Aorta (tissue), 5 donors: ENCODE results near the gene RTP5. TPM values are rescaled to one million over a fixed set of nuclear protein-coding genes. Genes with fewer than 3 reads are reported as not detected.

Experiments used
- ATAC-seq: fragments of 200-7000 bp; cut with Tn5 transposase; one replicate; pipeline ENCODE4 v1.9.1; 2022; ENCODE audit warnings: moderate library complexity; ENCODE audit not compliant: low FRiP score
- DNase-seq, 2 donors: peaks; one replicate each; pipeline ENCODE4 v3.0.0-alpha.2; 2020
- H3K27ac ChIP-seq, 2 donors: one replicate each; pipeline ENCODE4 v1.5.1; 2013; ENCODE audit warnings: low read length in 2 of 2, mild to moderate bottlenecking in 2 of 2, moderate library complexity in 2 of 2, control low read depth in 1 of 2, inconsistent platforms in 1 of 2, low read depth in 1 of 2
- H3K27me3 ChIP-seq, 2 donors: one replicate each; pipeline ENCODE4 v1.6.1; 2013; ENCODE audit warnings: control low read depth in 1 of 2, low read length in 1 of 2, mild to moderate bottlenecking in 1 of 2, moderate library complexity in 1 of 2; ENCODE audit not compliant: insufficient read depth in 2 of 2, control insufficient read depth in 1 of 2
- H3K36me3 ChIP-seq, 2 donors: one replicate each; pipeline ENCODE4 v1.6.1; 2013; ENCODE audit warnings: control low read depth in 1 of 2, low read length in 1 of 2, mild to moderate bottlenecking in 1 of 2; ENCODE audit not compliant: insufficient read depth in 2 of 2, control insufficient read depth in 1 of 2
- H3K4me1 ChIP-seq, 2 donors: one replicate each; pipeline ENCODE4 v1.6.1; 2013; ENCODE audit warnings: low read length in 2 of 2, control low read depth in 1 of 2, mild to moderate bottlenecking in 1 of 2, moderate library complexity in 1 of 2; ENCODE audit not compliant: insufficient read depth in 2 of 2, control insufficient read depth in 1 of 2
- H3K4me3 ChIP-seq, 2 donors: one replicate each; pipeline ENCODE4 v1.5.1; 2013; ENCODE audit warnings: low read length in 2 of 2, control low read depth in 1 of 2, mild to moderate bottlenecking in 1 of 2
- H3K9me3 ChIP-seq: one replicate; pipeline ENCODE4 v1.6.1; 2013; ENCODE audit warnings: mild to moderate bottlenecking, low read length; ENCODE audit not compliant: control insufficient read depth
- WGBS, 2 donors: extraction: QIAGEN DNeasy Blood & Tissue Kit; methylation state at CpG; one replicate each; pipeline ENCODE4 v1.1.7; 2013; 5-methylcytosine and 5-hydroxymethylcytosine counted together
- intact Hi-C, 2 donors: fragments of 100-400 bp; cut with DNase I; formaldehyde crosslinking; loops; one replicate each; pipeline versions ENCODE4 v1.14.2 to v1.15.0; 2022
- polyA plus RNA-seq, 2 donors: library from polyadenylated mRNA; stranded (reverse); fragments of 200-250 nt; gene quantifications; one replicate each; pipeline ENCODE4 v1.2.3, GENCODE V29; 2013
- total RNA-seq, 2 donors: library from RNA; stranded (reverse); fragmentation: NEBNext Ultra II Directional; extraction: Animal tissue kit (Norgen Biotek cat#: 25700); gene quantifications; one replicate each; pipeline ENCODE4 v1.2.1, GENCODE V29; 2021
- donor health status: healthy with polysubstance abuse.
- donor health status: Bipolar disorder and iron deficiency.
- donor health status: DM: no; HTN: no; CAD: no.
- donor health status: DM: no; HTN: no; CAD: no.
- donor health status: DM: yes; HTN: yes; CAD: no.

Gene RTP5
- total and polyA plus RNA-seq, 4 donors = not detected

DNA sequence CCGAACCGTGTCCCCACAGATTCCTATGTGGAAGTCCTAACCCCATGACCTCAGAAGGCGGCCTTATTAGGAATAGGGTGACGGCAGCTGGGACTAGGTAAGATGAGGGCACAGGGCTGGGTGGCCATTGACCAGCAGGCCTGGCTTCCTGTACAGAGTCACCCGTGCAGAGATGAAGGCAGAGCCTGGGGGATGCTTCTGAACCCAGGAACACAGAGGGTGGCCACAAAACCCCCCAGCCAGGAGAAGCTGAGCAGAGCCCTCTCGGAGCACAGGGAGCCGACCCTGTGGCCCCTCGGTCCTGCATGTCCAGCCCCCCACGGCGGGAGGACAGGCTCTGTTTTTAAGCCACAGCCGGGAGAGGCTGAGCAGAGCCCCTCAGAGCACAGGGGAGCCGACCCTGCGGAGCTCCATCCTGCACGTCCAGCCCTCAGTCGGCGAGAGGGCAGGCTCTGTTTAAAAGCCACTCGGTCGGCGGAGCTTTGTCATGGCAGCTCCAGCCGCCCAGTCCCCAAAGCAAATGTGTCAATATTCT lies 13.6 kb upstream of the RTP5 start:
- Histone ChIP-seq H3K4me3 (no peak overlapping the region), H3K36me3 (no peaks in the 10 kb centered on the region), H3K4me1 (no peaks in the 10 kb centered on the region), H3K27ac (no peak overlapping the region), H3K9me3 (no peaks in the 10 kb centered on the region), H3K27me3 (no peaks in the 10 kb centered on the region)
- ATAC-seq = no peak
- 85% methylated on average over 20 of the region's 20 CpGs for WGBS, 2 donors
- DNase-seq = peak; percentile 32 to 53
- intact Hi-C loops = no loop called here

DNA sequence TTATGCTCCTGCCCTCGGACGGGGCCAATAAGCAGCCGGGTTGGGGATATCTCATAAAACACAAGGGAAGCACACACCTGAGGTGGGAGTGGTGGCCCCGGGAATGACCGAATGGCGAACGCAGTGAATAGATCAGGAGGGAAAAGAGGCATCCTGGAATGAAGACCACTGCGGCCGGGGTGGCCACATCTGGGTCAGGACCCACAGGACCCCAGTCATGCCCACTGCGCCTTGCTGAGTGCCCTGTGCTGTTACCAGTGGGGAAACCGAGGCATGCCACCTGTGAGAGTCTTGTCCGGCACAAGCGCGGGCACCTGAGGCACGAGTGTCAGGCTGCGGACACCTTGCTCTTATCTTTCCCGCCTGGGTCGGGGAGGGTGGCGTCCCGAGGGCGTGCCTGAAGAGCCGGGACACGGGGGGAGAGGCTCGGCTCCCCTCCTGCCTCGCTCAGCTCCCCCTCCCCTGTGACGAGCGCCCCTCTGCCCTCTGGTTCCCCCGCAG lies 12.4 kb upstream of the RTP5 start:
- Histone ChIP-seq H3K27ac (no peak overlapping the region), H3K4me3 (no peak overlapping the region), H3K27me3 (no peaks in the 10 kb centered on the region), H3K36me3 (no peaks in the 10 kb centered on the region), H3K4me1 (no peaks in the 10 kb centered on the region), H3K9me3 (no peaks in the 10 kb centered on the region)
- WGBS, 2 donors = 88 to 94% methylated on average over 27 to 28 of the region's 28 CpGs
- intact Hi-C loops = no loop called here
- ATAC-seq (no peak), DNase-seq (peak; percentile 46 to 78)

DNA sequence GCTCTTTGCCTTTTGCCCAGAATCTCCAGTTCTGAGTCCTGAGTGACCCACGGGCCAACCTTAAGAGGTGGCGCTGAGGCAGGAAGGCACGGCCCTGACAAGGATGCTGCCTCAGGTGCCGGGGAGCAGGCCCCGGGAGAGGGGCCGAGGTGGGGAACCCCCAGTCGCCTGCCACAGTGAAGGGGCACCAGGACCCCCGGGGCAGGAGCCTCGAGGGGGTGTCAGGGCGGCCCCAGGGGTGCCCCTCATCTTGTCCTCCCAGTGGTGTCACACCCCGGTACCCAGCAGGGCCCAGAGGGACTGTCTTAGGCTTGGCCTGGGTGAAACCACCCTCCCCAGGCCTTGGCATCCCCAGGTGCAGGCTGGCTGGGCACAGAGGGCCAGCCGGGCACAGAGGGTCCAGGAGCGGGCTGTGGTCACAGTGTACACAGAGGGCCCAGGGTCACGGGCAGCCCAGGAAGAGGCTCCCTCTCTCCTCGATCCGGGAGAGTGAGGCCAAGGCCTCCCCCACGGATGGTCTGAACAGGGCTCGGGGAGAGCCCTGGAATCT lies 11.9 kb upstream of the RTP5 start:
- WGBS, 2 donors = 91 to 92% methylated on average over 18 of the region's 18 CpGs
- Histone ChIP-seq H3K27me3 (no peaks in the 10 kb centered on the region), H3K36me3 (no peaks in the 10 kb centered on the region), H3K27ac (no peak overlapping the region), H3K9me3 (no peaks in the 10 kb centered on the region), H3K4me3 (no peak overlapping the region), H3K4me1 (no peaks in the 10 kb centered on the region)
- DNase-seq = peak; percentile 37 to 74
- intact Hi-C loops = no loop called here
- ATAC-seq = no peak

DNA sequence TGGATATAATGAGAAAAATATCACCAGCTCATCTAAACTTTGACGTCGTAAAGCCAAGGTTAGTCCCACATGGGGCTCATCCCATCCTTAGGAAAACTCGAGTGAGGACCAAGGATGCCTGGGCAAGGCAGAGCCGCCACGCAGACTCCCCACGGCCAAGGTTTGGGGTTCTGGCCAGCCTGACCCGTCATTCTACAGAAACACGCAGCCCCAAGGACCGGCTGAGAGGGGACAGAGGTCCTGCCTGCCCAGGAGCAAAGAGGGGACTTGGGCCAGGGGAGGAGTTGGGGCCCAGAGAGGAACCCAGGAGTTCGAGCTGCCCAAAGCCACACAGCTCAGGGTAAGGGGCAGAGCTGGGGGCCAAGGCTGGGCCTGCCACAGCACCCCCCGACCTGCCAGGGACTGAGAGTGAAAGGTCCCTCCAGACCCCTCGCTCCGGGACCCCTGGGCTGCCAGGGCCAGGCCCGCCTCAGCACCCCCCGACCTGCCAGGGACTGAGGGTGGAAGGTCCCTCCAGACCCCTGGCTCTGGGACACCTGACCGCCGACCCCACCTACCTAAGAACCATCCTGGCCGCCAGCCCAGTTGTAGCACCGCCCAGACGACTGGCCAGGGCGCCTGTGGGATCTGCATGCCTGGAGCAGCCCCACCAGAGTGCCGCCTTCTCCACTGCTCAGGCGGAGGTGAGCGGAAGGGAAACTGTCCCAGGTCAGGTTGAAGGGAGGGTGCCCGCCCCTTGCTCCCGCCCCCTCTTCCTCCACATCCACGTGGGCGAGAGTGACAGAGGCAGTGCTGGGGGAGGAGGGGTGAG lies 11.1 kb upstream of the RTP5 start, which contains the start of gene PDCD1:
TSS of gene PDCD1 (minus strand) at position 689 of the 811 bp plus-strand sequence. CDS start at position 633, 56 bp downstream.
- DNase-seq (peak; percentile 50 to 72), ATAC-seq (peak; percentile 9)
- Histone ChIP-seq H3K27me3 (no peaks in the 10 kb centered on the region), H3K4me3 (no peak within 1 kb of the TSS), H3K4me1 (no peaks in the 10 kb centered on the region), H3K27ac (no peak within 1 kb of the TSS), H3K9me3 (no peaks in the 10 kb centered on the region), H3K36me3 (no peaks in the 10 kb centered on the region)
- WGBS, 2 donors = 60 to 65% methylated on average over 25 to 28 of the region's 28 CpGs
- intact Hi-C loops = no loop called here

DNA sequence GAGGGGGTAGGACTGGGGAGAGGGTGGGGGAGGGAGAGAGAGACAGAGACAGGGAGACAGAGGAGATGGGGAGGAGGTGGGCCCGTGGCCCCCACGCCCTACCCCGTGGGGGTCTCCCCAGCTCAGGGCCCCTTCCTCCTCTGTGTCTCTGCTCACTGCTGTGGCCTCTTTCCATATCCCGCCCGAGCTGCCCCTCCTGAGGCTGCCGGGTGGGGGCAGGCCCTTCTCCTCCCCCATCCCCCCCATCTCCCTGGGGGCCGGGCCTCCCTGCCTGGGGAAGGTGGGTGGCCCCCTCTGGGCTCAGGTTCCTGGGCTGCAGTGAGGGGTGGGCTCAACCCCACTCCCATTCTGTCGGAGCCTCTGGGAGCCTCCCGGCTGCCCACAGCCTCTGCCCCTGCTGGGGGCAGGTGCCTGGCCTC lies 10.5 kb upstream of the RTP5 start:
- WGBS, 2 donors = 29 to 44% methylated on average over 6 to 9 of the region's 9 CpGs
- peak; percentile 1 for ATAC-seq

DNA sequence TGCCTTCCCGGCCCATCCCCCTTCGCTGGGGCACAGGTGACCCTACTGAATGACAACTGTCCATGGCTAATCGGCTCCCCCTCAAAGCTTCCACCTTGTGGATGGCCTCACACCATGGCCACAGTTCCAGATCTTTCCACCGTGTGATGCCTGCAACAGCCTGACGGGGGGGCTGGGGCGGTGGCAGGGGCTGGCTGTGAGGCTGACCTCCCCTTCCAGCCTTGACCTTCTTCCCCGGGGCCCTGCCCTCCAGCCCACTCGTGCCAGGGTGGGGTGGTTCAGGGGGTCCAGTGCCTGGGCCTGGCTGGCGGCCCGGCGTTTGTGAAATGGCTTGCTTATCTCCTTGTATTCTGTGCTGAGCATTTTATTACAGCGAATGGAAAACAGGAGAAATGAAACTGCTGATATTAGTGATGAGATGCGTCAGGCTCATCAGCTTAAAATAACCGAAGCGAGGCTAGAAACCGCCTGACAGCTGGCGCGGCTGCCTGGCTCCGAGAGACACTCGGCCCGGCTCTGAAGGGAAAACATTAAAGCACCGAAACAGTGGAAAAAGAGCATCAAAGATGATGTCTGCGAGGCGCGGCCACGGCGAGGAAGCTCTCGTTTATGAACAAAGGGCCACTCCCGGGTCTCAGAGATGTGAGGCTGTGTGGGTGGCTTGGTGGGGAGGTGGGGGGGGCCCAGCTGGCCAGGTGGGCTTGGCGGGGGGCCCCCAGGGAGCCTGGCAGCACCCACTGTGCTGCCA lies 9.9 kb upstream of the RTP5 start:
- Histone ChIP-seq H3K27me3 (peaks cover 0 to 5% of the 10 kb centered on the region in 2 donors), H3K9me3 (no peaks in the 10 kb centered on the region), H3K4me1 (no peaks in the 10 kb centered on the region), H3K36me3 (no peaks in the 10 kb centered on the region), H3K27ac (no peak overlapping the region), H3K4me3 (no peak overlapping the region)
- WGBS, 2 donors = 49 to 51% methylated on average over 30 of the region's 30 CpGs
- DNase-seq (peak in 1 of 2 donors; percentile 77), ATAC-seq (peak; percentile 28)
- intact Hi-C loops = no loop called here

More for the DNA sequence above, 10.5 kb upstream of the RTP5 start:
- no peaks in the 10 kb centered on the region for H3K4me1 ChIP-seq
- no peaks in the 10 kb centered on the region for H3K27me3 ChIP-seq
- no peaks in the 10 kb centered on the region for H3K9me3 ChIP-seq
- no peak overlapping the region for H3K27ac ChIP-seq
- intact Hi-C loops = no loop called here
- DNase-seq = peak in 1 of 2 donors; percentile 45
- no peaks in the 10 kb centered on the region for H3K36me3 ChIP-seq
- H3K4me3 ChIP-seq = no peak overlapping the region

DNA sequence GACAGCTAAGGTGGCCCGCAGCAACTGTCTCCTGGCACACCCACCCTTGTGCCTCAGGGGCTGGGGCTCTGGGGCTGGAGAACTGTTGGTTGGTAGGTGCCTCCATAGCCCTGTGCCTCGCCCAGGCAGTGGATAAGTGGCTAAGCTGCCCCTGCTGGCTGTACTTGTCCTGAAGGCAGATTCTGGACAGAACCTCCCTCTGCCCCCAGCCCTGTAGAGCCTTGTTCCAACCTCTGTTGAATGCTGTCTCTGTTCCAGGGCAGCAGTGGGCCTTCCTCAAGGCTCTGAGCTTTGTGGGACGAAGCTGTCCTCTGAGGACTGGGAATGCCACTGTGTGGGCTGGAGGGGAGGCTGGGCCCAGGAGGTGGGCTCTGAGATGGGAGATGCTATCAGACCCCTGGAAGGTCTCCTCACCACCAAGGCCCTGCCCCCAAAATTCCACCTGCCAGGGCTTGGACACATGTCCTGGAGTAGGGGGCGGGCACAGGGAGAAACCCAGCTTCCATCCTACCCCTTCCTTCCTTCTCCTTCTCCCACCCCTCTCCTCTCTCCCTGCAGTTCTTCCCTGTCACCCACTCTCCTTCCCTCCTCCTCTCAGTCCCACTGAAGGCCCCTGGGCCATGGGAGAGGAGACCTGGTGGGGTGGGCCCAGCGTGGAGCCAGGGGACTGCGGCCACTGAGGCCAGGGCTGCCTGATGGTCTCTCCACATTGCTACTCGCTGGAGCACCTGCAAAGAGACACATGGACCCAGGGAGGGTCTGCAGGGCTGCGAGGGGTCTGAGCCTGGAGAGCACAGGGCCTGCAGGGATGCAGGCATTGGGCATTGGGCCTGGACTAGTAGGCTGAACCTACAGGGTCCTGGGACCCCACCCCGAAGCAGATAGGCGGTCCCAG lies 9.1 kb upstream of the RTP5 start:
- no peaks in the 10 kb centered on the region for H3K36me3 ChIP-seq
- intact Hi-C loops = no loop called here
- WGBS, 2 donors = 93 to 97% methylated on average over 10 of the region's 10 CpGs
- DNase-seq (peak in 1 of 2 donors; percentile 52), ATAC-seq (peak; percentile 5)
- no peaks in the 10 kb centered on the region for H3K9me3 ChIP-seq
- H3K27ac ChIP-seq = no peak overlapping the region
- no peaks in the 10 kb centered on the region for H3K4me1 ChIP-seq
- H3K4me3 ChIP-seq = no peak overlapping the region
- H3K27me3 ChIP-seq = peaks cover 0 to 5% of the 10 kb centered on the region in 2 donors

DNA sequence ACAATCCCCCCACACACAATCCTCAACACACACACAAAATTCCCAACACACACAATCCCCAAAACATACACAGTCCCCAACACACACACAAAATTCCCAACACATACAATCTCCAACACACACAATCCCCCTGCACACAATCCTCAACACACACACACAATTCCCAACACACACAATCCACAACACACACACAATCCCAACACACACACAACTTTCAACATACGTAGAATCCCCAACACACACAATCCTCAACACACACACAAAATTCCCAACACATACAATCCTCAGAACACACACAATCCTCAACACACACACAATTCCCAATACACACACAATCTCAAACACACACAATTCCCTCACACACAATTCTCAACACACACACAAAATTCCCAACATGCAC lies 8.3 kb upstream of the RTP5 start:
- intact Hi-C loops = no loop called here
- no peaks in the 10 kb centered on the region for H3K4me1 ChIP-seq
- ATAC-seq (no peak), DNase-seq (no peak)
- whole genome bisulfite sequencing, 2 donors = 92 to 93% methylated on average over 1 of the region's 1 CpG
- H3K27me3 ChIP-seq = peaks cover 0 to 5% of the 10 kb centered on the region in 2 donors
- no peaks in the 10 kb centered on the region for H3K9me3 ChIP-seq
- no peak overlapping the region for H3K4me3 ChIP-seq
- no peak overlapping the region for H3K27ac ChIP-seq
- no peaks in the 10 kb centered on the region for H3K36me3 ChIP-seq
